PC-3 (cell line): ENCODE data around the gene RBM20. TPM values are rescaled to one million over a fixed set of nuclear protein-coding genes. Genes with fewer than 3 reads are reported as not detected.

Source experiments
- ATAC-seq: fragments of 200-7000 bp; cut with Tn5 transposase; 2 replicates; pipeline ENCODE4 v1.9.1; 2020; ENCODE audit warnings: mild to moderate bottlenecking, moderate library complexity
- BruUV-seq: library from RNA; stranded (reverse); fragments of 400-500 nt; replicated peaks from 2 replicates; lab custom pipeline; 2021; lab: Mats Ljungman, UMichigan
- CTCF ChIA-PET: fragments of 300-600 bp; sonication (Branson Sonifier 250); formaldehyde crosslinking; loops from one replicate; lab custom pipeline; 2022; ENCODE audit warnings: antibody characterized with exemption; lab: Charles Lee
- POLR2A ChIA-PET: fragments of 300-600 bp; sonication (Branson Sonifier 250); formaldehyde crosslinking; loops from one replicate; lab custom pipeline; 2022; ENCODE audit warnings: antibody characterized with exemption; ENCODE audit not compliant: unreplicated experiment; lab: Charles Lee
- DNase-seq: peaks from one replicate; pipeline ENCODE4 v3.0.0-alpha.2; 2015
- H2AFZ ChIP-seq: fragments of 300-600 bp; sonication (generic); 2 replicates; pipeline ENCODE4 v1.6.0; 2016; ENCODE audit warnings: antibody characterized with exemption, low read length
- H3F3A ChIP-seq: fragments of 300-600 bp; sonication (generic); one replicate; pipeline ENCODE4 v1.6.0; 2017; ENCODE audit warnings: antibody characterized with exemption, low read length, control low read depth, mild to moderate bottlenecking; ENCODE audit not compliant: unreplicated experiment
- H3K27ac ChIP-seq: fragments of 300-600 bp; sonication (generic); 2 replicates; pipeline ENCODE4 v1.5.1; 2016; ENCODE audit warnings: mild to moderate bottlenecking, low read length
- H3K27me3 ChIP-seq: fragments of 300-600 bp; sonication (generic); 2 replicates; pipeline ENCODE4 v1.6.1; 2016; ENCODE audit warnings: low read length, mixed read lengths
- H3K36me3 ChIP-seq: fragments of 300-600 bp; sonication (generic); 2 replicates; pipeline ENCODE4 v1.6.1; 2016; ENCODE audit warnings: low read depth, mixed run types, low read length, mixed read lengths
- H3K4me1 ChIP-seq: fragments of 300-600 bp; sonication (generic); 2 replicates; pipeline ENCODE4 v1.5.1; 2016; ENCODE audit warnings: low read length; ENCODE audit not compliant: insufficient read depth
- H3K4me2 ChIP-seq: fragments of 300-600 bp; sonication (generic); 2 replicates; pipeline ENCODE4 v1.6.0; 2016; ENCODE audit warnings: low read length
- H3K4me3 ChIP-seq: fragments of 300-600 bp; sonication (generic); 2 replicates; pipeline ENCODE4 v1.5.1; 2016; ENCODE audit warnings: mild to moderate bottlenecking, low read length, mixed read lengths
- H3K79me2 ChIP-seq: fragments of 300-600 bp; sonication (generic); 2 replicates; pipeline ENCODE4 v1.6.1; 2017; ENCODE audit warnings: low read length, mixed read lengths
- H3K9ac ChIP-seq: fragments of 300-600 bp; sonication (generic); 2 replicates; pipeline ENCODE4 v1.6.0; 2016; ENCODE audit warnings: mild to moderate bottlenecking, low read length
- H3K9me2 ChIP-seq: fragments of 300-600 bp; sonication (generic); replicated peaks from 2 replicates; pipeline ENCODE4 v1.6.1; 2016; ENCODE audit warnings: mixed run types, low read length, mixed read lengths
- H3K9me3 ChIP-seq: fragments of 300-600 bp; sonication (generic); 2 replicates; pipeline ENCODE4 v1.6.1; 2016; ENCODE audit warnings: low read length, mixed read lengths
- H4K20me1 ChIP-seq: fragments of 300-600 bp; sonication (generic); 2 replicates; pipeline ENCODE4 v1.6.1; 2016; ENCODE audit warnings: low read length, mixed read lengths
- CTCF ChIP-seq: fragments of 300-600 bp; sonication (generic); conservative IDR thresholded peaks from 2 replicates; pipeline ENCODE4 v1.5.1; 2017; ENCODE audit warnings: antibody characterized with exemption, low read depth, mild to moderate bottlenecking, low read length
- EZH2 ChIP-seq: fragments of 300-600 bp; sonication (generic); IDR thresholded peaks from one replicate; pipeline ENCODE4 v1.6.1; 2017; ENCODE audit warnings: antibody characterized with exemption, mild to moderate bottlenecking, low read length; ENCODE audit not compliant: unreplicated experiment
- EZH2phosphoT487 ChIP-seq: fragments of 300-600 bp; sonication (generic); IDR thresholded peaks from 2 replicates; pipeline ENCODE4 v1.6.1; 2018; ENCODE audit warnings: mild to moderate bottlenecking, antibody characterized with exemption, low read length, borderline replicate concordance
- intact Hi-C: fragments of 100-400 bp; cut with micrococcal nuclease; formaldehyde crosslinking; loops from 2 replicates; pipeline ENCODE4 v1.9.0; 2023
- total RNA-seq: library from RNA; depleted of rRNA; stranded (reverse); fragments of >200 nt; gene quantifications from 2 replicates; pipeline ENCODE4 v1.2.3, GENCODE V29; 2014

RBM20 gene
- total RNA-seq, 1 experiment from 2014 or later: 0.40 TPM

GRCh38 chr10:110643035-110643652, 992 bp upstream of the RBM20 start:
- peak overlapping the region; percentile 83 for H3K4me2 ChIP-seq
- H3K27ac ChIP-seq: no peak overlapping the region
- POLR2A ChIA-PET: no interaction called here

GRCh38 chr10:110644598-110645462, 694 bp downstream of the RBM20 start:
- H3K27me3 ChIP-seq: no peaks in the 10 kb centered on the region
- H3K4me2 ChIP-seq: peak overlapping the region; percentile 83
- POLR2A ChIA-PET: interaction anchor here (1.0 kb wide), 1 partner anchor 274 kb away, joined by 3 read pairs; the partner anchor contains the start of gene BBIP1
- CTCF ChIA-PET: no interaction called here
- H3F3A ChIP-seq: no peaks in the 10 kb centered on the region
- H3K4me3 ChIP-seq: peak overlapping the region; percentile 75
- H3K9me3 ChIP-seq: no peaks in the 10 kb centered on the region
- peak overlapping the region; percentile 75 for H2AFZ ChIP-seq
- H3K4me1 ChIP-seq: peaks cover 32% of the 10 kb centered on the region
- H3K79me2 ChIP-seq: no peaks in the 10 kb centered on the region
- peak overlapping the region; percentile 7; the same call in 1 of the 2 replicates for H3K9ac ChIP-seq
- no peaks in the 10 kb centered on the region for H3K9me2 ChIP-seq
- intact Hi-C loops: no loop called here
- no peak overlapping the region for H3K27ac ChIP-seq
- no peaks in the 10 kb centered on the region for H3K36me3 ChIP-seq
- ATAC-seq (no peak), DNase-seq (no peak)
- H4K20me1 ChIP-seq: no peaks in the 10 kb centered on the region
- TF ChIP-seq EZH2phosphoT487 (no peak), CTCF (no peak), EZH2 (no peak)
- TSS peak; percentile 50 for BruUV-seq

More at GRCh38 chr10:110643035-110643652, 992 bp upstream of the RBM20 start:
- Histone ChIP-seq H3K4me3 (peak overlapping the region; percentile 75), H3K79me2 (no peaks in the 10 kb centered on the region), H3K36me3 (no peaks in the 10 kb centered on the region), H3K27me3 (no peaks in the 10 kb centered on the region), H4K20me1 (no peaks in the 10 kb centered on the region), H3K9me2 (no peaks in the 10 kb centered on the region), H2AFZ (peak overlapping the region; percentile 75), H3K9me3 (no peaks in the 10 kb centered on the region), H3K4me1 (peaks cover 29% of the 10 kb centered on the region), H3K9ac (no peak overlapping the region), H3F3A (no peaks in the 10 kb centered on the region)
- no TSS peak for BruUV-seq
- DNase-seq (no peak), ATAC-seq (no peak)
- no peak for TF ChIP-seq EZH2phosphoT487
- no peak for TF ChIP-seq EZH2
- TF ChIP-seq CTCF: no peak
- intact Hi-C loops: no loop called here
- CTCF ChIA-PET: no interaction called here
